Measurements from ENCODE around the gene PDE7B. TPM values are rescaled to one million over a fixed set of nuclear protein-coding genes. Genes with fewer than 3 reads are reported as not detected.

PDE7B gene
- total and polyA plus RNA-seq, 3 experiments from 2014 or later, result 0.04 to 0.24 (median 0.07) TPM

DNA sequence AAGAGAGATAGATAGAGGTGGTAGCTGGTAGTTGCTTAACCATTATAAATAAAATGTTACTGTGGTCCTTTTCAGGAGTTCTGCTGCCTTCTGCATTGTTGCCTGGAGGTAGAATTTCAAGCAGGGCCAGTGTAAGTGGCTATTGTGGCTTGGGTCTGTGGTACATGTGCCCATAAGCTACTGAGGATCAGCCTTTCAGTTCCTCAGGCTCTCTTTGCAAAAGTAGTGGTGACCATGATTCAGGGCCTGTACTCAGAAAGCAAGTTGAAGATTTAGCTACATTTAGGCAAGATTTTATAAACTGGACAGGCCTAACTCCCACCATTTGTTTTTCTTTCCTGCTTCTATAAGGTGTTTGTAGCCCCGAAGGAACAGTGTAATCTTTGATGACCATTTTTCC is 199.0 kb downstream of the PDE7B start:
- DNase-seq, result no peak
- Histone ChIP-seq H3K27me3 (ENCODE audit: insufficient read depth, low read length, poor library complexity, severe bottlenecking) (no peaks in the 10 kb centered on the region), H3K36me3 (ENCODE audit: insufficient read depth, low read length) (no peaks in the 10 kb centered on the region), H3K27ac (ENCODE audit: low read depth, low read length) (no peak overlapping the region), H3K9me3 (ENCODE audit: low read length) (no peaks in the 10 kb centered on the region), H3K4me1 (ENCODE audit: insufficient read depth, low read length) (peaks cover 10% of the 10 kb centered on the region), H3K4me3 (ENCODE audit: low read length) (no peak overlapping the region)
- ChIA-PET CTCF (no interaction called here), POLR2A (no interaction called here)
- H3K4me1 Mint-ChIP-seq, result peaks cover 4 to 12% (median 10%) of the 10 kb centered on the region in 3 donors
- no peak overlapping the region for H3K27ac Mint-ChIP-seq
- H3K27me3 Mint-ChIP-seq, result peaks cover 1 to 18% of the 10 kb centered on the region in 2 donors
- no peak overlapping the region for H3K4me3 Mint-ChIP-seq
- no peaks in the 10 kb centered on the region for H3K36me3 Mint-ChIP-seq
- H3K9me3 Mint-ChIP-seq, result peaks cover 0 to 3% (median 2%) of the 10 kb centered on the region in 5 donors

DNA sequence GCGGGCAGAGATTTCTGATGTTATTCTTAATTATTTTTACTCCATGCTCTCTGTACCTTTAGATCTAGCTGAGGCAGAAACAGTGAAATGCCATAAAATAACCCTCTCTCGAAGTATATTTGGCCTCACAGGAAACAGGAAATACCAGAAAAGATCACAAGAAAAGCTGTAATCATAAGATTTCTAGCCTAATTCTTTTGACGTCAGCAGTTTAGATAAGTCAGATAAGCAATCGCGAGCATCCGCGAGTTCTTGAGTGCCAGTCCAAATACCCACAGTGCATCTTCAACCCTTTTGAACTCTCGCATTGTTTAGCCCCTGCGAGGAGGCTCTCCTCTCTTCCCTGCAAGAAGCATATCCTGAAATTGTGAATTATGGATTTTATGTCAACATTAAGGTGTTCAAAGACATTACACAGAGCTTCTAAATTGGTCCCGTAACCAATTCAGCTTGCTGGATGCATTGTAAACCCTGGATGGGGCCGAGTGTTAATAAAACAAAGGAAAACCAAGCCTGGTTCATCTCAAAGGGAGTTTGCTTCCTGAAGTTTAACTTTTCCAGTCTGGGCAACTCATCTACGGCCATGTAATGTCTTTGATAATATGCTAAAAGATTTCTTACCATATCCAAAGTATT is 199.8 kb downstream of the PDE7B start:
- H3K27me3 ChIP-seq (ENCODE audit: insufficient read depth, low read length, poor library complexity, severe bottlenecking), result no peaks in the 10 kb centered on the region
- ChIA-PET CTCF (no interaction called here), POLR2A (no interaction called here)
- Mint-ChIP-seq H3K27ac (peak overlapping the region in 3 of 8 donors; percentile 7 to 76 (median 65)), H3K4me1 (peaks cover 4 to 12% (median 10%) of the 10 kb centered on the region in 3 donors), H3K4me3 (peak overlapping the region in 1 of 7 donors; percentile 6), H3K9me3 (peaks cover 0 to 3% (median 2%) of the 10 kb centered on the region in 5 donors), H3K36me3 (peaks cover 0 to 3% (median 0%) of the 10 kb centered on the region in 3 donors), H3K27me3 (peaks cover 2 to 23% of the 10 kb centered on the region in 2 donors)
- H3K27ac ChIP-seq (ENCODE audit: low read depth, low read length), result no peak overlapping the region
- H3K9me3 ChIP-seq (ENCODE audit: low read length), result no peaks in the 10 kb centered on the region
- H3K4me1 ChIP-seq (ENCODE audit: insufficient read depth, low read length), result peaks cover 10% of the 10 kb centered on the region
- H3K36me3 ChIP-seq (ENCODE audit: insufficient read depth, low read length), result no peaks in the 10 kb centered on the region
- DNase-seq, result peak in 2 of 5 donors; percentile 12 to 33
- H3K4me3 ChIP-seq (ENCODE audit: low read length), result no peak overlapping the region

DNA sequence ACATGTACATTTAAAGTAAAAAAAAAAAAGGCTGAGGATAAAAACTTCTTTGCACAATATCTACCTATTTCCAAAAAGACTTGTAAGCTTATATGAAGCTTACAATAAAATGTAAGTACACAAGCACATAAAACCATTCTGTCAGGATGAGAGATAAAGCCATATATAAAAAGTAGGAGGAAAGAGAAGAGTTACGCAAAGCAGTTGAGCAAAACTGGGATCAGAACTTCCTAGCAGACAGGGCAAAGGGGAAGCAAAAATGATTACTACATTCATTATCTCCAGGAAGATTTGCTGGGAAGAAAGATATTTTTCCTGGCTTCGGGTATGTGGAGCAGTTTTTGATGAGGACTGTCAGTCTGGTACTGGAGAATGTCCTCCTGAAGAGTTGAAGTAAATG is 200.5 kb downstream of the PDE7B start:
- peaks cover 4 to 22% of the 10 kb centered on the region in 2 donors for H3K27me3 Mint-ChIP-seq
- CTCF ChIA-PET, result no interaction called here
- POLR2A ChIA-PET, result no interaction called here
- H3K9me3 Mint-ChIP-seq, result peaks cover 0 to 3% (median 2%) of the 10 kb centered on the region in 5 donors
- H3K27me3 ChIP-seq (ENCODE audit: insufficient read depth, low read length, poor library complexity, severe bottlenecking), result no peaks in the 10 kb centered on the region
- no peak for DNase-seq
- H3K36me3 ChIP-seq (ENCODE audit: insufficient read depth, low read length), result no peaks in the 10 kb centered on the region
- no peaks in the 10 kb centered on the region for H3K9me3 ChIP-seq (ENCODE audit: low read length)
- peaks cover 0 to 3% (median 0%) of the 10 kb centered on the region in 3 donors for H3K36me3 Mint-ChIP-seq
- H3K4me3 ChIP-seq (ENCODE audit: low read length), result no peak overlapping the region
- no peak overlapping the region for H3K27ac ChIP-seq (ENCODE audit: low read depth, low read length)
- no peak overlapping the region for H3K27ac Mint-ChIP-seq
- no peak overlapping the region for H3K4me3 Mint-ChIP-seq
- H3K4me1 Mint-ChIP-seq, result peaks cover 4 to 12% (median 10%) of the 10 kb centered on the region in 3 donors
- H3K4me1 ChIP-seq (ENCODE audit: insufficient read depth, low read length), result peaks cover 10% of the 10 kb centered on the region

DNA sequence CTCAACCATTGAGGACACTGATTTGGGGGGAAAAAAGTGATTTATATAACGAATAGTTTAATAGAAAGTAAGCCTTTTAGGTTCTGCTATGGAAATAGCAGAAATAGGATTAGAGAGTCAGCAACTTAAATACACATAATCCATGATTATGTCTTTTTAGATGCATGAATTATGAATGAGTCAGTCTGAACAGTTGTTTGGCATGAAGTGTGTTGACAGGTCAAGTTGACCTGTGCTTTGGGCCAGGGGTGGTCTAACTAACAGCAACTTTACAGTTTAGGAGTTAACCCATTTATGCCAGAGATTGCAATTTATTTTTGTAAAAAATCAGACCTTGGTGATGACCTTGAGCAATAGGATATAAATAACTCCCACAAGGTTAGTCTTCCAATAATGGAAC is 207.4 kb downstream of the PDE7B start:
- Mint-ChIP-seq H3K4me3 (no peak overlapping the region), H3K27ac (no peak overlapping the region), H3K9me3 (peaks cover 0 to 2% (median 0%) of the 10 kb centered on the region in 5 donors), H3K27me3 (peaks cover 6 to 26% of the 10 kb centered on the region in 2 donors), H3K4me1 (no peaks in the 10 kb centered on the region), H3K36me3 (peaks cover 0 to 3% (median 0%) of the 10 kb centered on the region in 3 donors)
- Histone ChIP-seq H3K27me3 (ENCODE audit: insufficient read depth, low read length, poor library complexity, severe bottlenecking) (no peaks in the 10 kb centered on the region), H3K36me3 (ENCODE audit: insufficient read depth, low read length) (no peaks in the 10 kb centered on the region), H3K27ac (ENCODE audit: low read depth, low read length) (no peak overlapping the region), H3K4me1 (ENCODE audit: insufficient read depth, low read length) (no peaks in the 10 kb centered on the region), H3K4me3 (ENCODE audit: low read length) (no peak overlapping the region), H3K9me3 (ENCODE audit: low read length) (no peaks in the 10 kb centered on the region)
- no peak for DNase-seq
- CTCF ChIA-PET, result no interaction called here
- POLR2A ChIA-PET, result no interaction called here

DNA sequence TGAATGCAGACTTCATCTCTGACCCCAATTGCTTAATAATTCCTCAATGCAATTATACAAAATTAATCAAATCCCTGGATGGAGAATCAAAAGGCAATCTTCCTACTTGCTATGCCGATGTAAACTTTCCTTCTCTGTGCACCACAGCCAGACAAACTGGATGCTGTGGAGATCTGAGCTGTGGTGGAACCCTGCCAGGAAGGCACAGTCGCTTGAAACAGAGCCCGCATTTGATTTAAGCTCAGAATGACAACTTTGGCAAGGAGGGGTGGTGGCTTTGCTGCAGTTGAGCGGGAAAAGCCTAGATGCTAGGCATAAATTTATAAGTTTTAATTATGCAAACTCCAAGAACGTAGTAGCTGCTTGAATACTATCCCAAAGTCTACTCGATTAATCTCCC is 207.8 kb downstream of the PDE7B start:
- no peak for DNase-seq
- H3K9me3 ChIP-seq (ENCODE audit: low read length), result no peaks in the 10 kb centered on the region
- Mint-ChIP-seq H3K27ac (no peak overlapping the region), H3K4me3 (no peak overlapping the region), H3K36me3 (peaks cover 0 to 3% (median 0%) of the 10 kb centered on the region in 3 donors), H3K9me3 (peaks cover 0 to 2% (median 0%) of the 10 kb centered on the region in 5 donors), H3K4me1 (no peaks in the 10 kb centered on the region), H3K27me3 (peaks cover 6 to 26% of the 10 kb centered on the region in 2 donors)
- ChIA-PET POLR2A (no interaction called here), CTCF (no interaction called here)
- H3K27me3 ChIP-seq (ENCODE audit: insufficient read depth, low read length, poor library complexity, severe bottlenecking), result no peaks in the 10 kb centered on the region
- no peak overlapping the region for H3K27ac ChIP-seq (ENCODE audit: low read depth, low read length)
- H3K4me1 ChIP-seq (ENCODE audit: insufficient read depth, low read length), result no peaks in the 10 kb centered on the region
- H3K4me3 ChIP-seq (ENCODE audit: low read length), result no peak overlapping the region
- no peaks in the 10 kb centered on the region for H3K36me3 ChIP-seq (ENCODE audit: insufficient read depth, low read length)

- Histone ChIP-seq H3K4me3 (ENCODE audit: low read length) (no peak overlapping the region), H3K36me3 (ENCODE audit: insufficient read depth, low read length) (no peaks in the 10 kb centered on the region), H3K27ac (ENCODE audit: low read depth, low read length) (no peak overlapping the region), H3K9me3 (ENCODE audit: low read length) (no peaks in the 10 kb centered on the region), H3K4me1 (ENCODE audit: insufficient read depth, low read length) (no peaks in the 10 kb centered on the region), H3K27me3 (ENCODE audit: insufficient read depth, low read length, poor library complexity, severe bottlenecking) (no peaks in the 10 kb centered on the region)
- POLR2A ChIA-PET, result no interaction called here
- peaks cover 0 to 3% (median 0%) of the 10 kb centered on the region in 3 donors for H3K36me3 Mint-ChIP-seq
- CTCF ChIA-PET, result no interaction called here
- no peak for DNase-seq
- no peak overlapping the region for H3K27ac Mint-ChIP-seq
- no peak overlapping the region for H3K4me3 Mint-ChIP-seq
- peaks cover 6 to 24% of the 10 kb centered on the region in 2 donors for H3K27me3 Mint-ChIP-seq
- H3K9me3 Mint-ChIP-seq, result no peaks in the 10 kb centered on the region
- H3K4me1 Mint-ChIP-seq, result no peaks in the 10 kb centered on the region
These were observed 208.6 kb downstream of the PDE7B start for GRCh38 chr6:136060052-136060451.

DNA sequence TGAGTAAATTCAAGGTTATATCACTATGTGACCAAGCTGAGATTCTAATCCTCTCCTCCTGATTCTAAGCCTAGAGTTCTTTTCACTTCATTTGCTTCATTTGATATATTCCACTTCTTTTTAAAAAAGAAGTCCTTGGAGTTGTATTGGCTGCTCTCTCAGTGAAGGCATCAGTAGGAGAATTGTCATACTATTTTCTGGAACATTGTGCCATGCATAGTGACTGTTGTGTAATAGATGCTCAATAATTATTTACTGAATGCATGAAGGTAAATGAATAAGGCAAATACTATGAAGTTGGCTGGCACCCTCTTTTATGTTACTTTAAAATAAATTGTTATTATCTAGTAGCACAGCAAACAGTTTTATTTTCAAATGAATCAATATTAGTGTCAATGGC is 209.3 kb downstream of the PDE7B start:
- Mint-ChIP-seq H3K4me3 (no peak overlapping the region), H3K27me3 (peaks cover 6 to 23% of the 10 kb centered on the region in 2 donors), H3K27ac (no peak overlapping the region), H3K9me3 (no peaks in the 10 kb centered on the region), H3K36me3 (peaks cover 0 to 3% (median 0%) of the 10 kb centered on the region in 3 donors), H3K4me1 (no peaks in the 10 kb centered on the region)
- H3K27me3 ChIP-seq (ENCODE audit: insufficient read depth, low read length, poor library complexity, severe bottlenecking), result no peaks in the 10 kb centered on the region
- POLR2A ChIA-PET, result no interaction called here
- no peak for DNase-seq
- H3K27ac ChIP-seq (ENCODE audit: low read depth, low read length), result no peak overlapping the region
- H3K4me1 ChIP-seq (ENCODE audit: insufficient read depth, low read length), result no peaks in the 10 kb centered on the region
- CTCF ChIA-PET, result no interaction called here
- no peaks in the 10 kb centered on the region for H3K9me3 ChIP-seq (ENCODE audit: low read length)
- no peaks in the 10 kb centered on the region for H3K36me3 ChIP-seq (ENCODE audit: insufficient read depth, low read length)
- no peak overlapping the region for H3K4me3 ChIP-seq (ENCODE audit: low read length)

- H3K27me3 Mint-ChIP-seq, result peaks cover 5 to 18% of the 10 kb centered on the region in 2 donors
- Histone ChIP-seq H3K9me3 (ENCODE audit: low read length) (no peaks in the 10 kb centered on the region), H3K27ac (ENCODE audit: low read depth, low read length) (no peak overlapping the region), H3K27me3 (ENCODE audit: insufficient read depth, low read length, poor library complexity, severe bottlenecking) (no peaks in the 10 kb centered on the region), H3K36me3 (ENCODE audit: insufficient read depth, low read length) (no peaks in the 10 kb centered on the region), H3K4me3 (ENCODE audit: low read length) (no peak overlapping the region), H3K4me1 (ENCODE audit: insufficient read depth, low read length) (no peaks in the 10 kb centered on the region)
- no peaks in the 10 kb centered on the region for H3K4me1 Mint-ChIP-seq
- ChIA-PET POLR2A (no interaction called here), CTCF (no interaction called here)
- H3K4me3 Mint-ChIP-seq, result no peak overlapping the region
- no peaks in the 10 kb centered on the region for H3K36me3 Mint-ChIP-seq
- no peaks in the 10 kb centered on the region for H3K9me3 Mint-ChIP-seq
- H3K27ac Mint-ChIP-seq, result no peak overlapping the region
- no peak for DNase-seq
These were observed 210.2 kb downstream of the PDE7B start for GRCh38 chr6:136061701-136062100.

Data from CD8-positive, alpha-beta memory T cell (primary cell).